Measurements from ENCODE around the gene CREB3L1. TPM values are rescaled to one million over a fixed set of nuclear protein-coding genes. Genes with fewer than 3 reads are reported as not detected.

Gene CREB3L1
- total RNA-seq, 1 donor: 33.3 TPM

- Histone ChIP-seq H3K27ac (ENCODE audit: low read depth, low read length) (peak overlapping the region; percentile 33), H2AFZ (ENCODE audit: low read length) (no peak overlapping the region), H3K27me3 (ENCODE audit: insufficient read depth, low read length) (no peaks in the 10 kb centered on the region), H3K4me1 (ENCODE audit: insufficient read depth, low read length) (peaks cover 22% of the 10 kb centered on the region), H4K20me1 (ENCODE audit: insufficient read depth, low read length) (peaks cover 25% of the 10 kb centered on the region), H3K4me2 (ENCODE audit: insufficient read depth, low read length) (no peak overlapping the region), H3K36me3 (ENCODE audit: insufficient read depth, low read length) (peaks cover 55% of the 10 kb centered on the region), H3K79me2 (ENCODE audit: insufficient read depth, low read length) (peaks cover 52% of the 10 kb centered on the region), H3K9me3 (ENCODE audit: low read depth, low read length) (no peaks in the 10 kb centered on the region), H3K4me3 (ENCODE audit: insufficient read depth, low read length) (no peak overlapping the region)
- no peak for TF ChIP-seq CTCF (IDR thresholded peaks at IDR 0.05; ENCODE audit: extremely low read depth, low read depth, low read length)
- DNase-seq (ENCODE audit: insufficient read length, low spot score, missing footprints): peak; percentile 84
These were observed 27.8 kb downstream of the CREB3L1 start for GRCh38 chr11:46305295-46305694.

GRCh38 chr11:46306296-46306853, 28.9 kb downstream of the CREB3L1 start:
- H3K4me3 ChIP-seq (ENCODE audit: insufficient read depth, low read length): no peak overlapping the region
- DNase-seq (ENCODE audit: insufficient read length, low spot score, missing footprints): peak; percentile 66
- peaks cover 50% of the 10 kb centered on the region for H3K79me2 ChIP-seq (ENCODE audit: insufficient read depth, low read length)
- no peak overlapping the region for H2AFZ ChIP-seq (ENCODE audit: low read length)
- no peaks in the 10 kb centered on the region for H3K27me3 ChIP-seq (ENCODE audit: insufficient read depth, low read length)
- H3K4me2 ChIP-seq (ENCODE audit: insufficient read depth, low read length): no peak overlapping the region
- no peaks in the 10 kb centered on the region for H3K9me3 ChIP-seq (ENCODE audit: low read depth, low read length)
- H4K20me1 ChIP-seq (ENCODE audit: insufficient read depth, low read length): peaks cover 31% of the 10 kb centered on the region
- peak overlapping the region; percentile 7 for H3K27ac ChIP-seq (ENCODE audit: low read depth, low read length)
- H3K36me3 ChIP-seq (ENCODE audit: insufficient read depth, low read length): peaks cover 61% of the 10 kb centered on the region
- no peak for TF ChIP-seq CTCF (IDR thresholded peaks at IDR 0.05; ENCODE audit: extremely low read depth, low read depth, low read length)
- peaks cover 21% of the 10 kb centered on the region for H3K4me1 ChIP-seq (ENCODE audit: insufficient read depth, low read length)

GRCh38 chr11:46307369-46307768, 29.9 kb downstream of the CREB3L1 start:
- Histone ChIP-seq H3K27me3 (ENCODE audit: insufficient read depth, low read length) (no peaks in the 10 kb centered on the region), H3K4me3 (ENCODE audit: insufficient read depth, low read length) (no peak overlapping the region), H2AFZ (ENCODE audit: low read length) (no peak overlapping the region), H3K79me2 (ENCODE audit: insufficient read depth, low read length) (peaks cover 50% of the 10 kb centered on the region), H3K4me1 (ENCODE audit: insufficient read depth, low read length) (peaks cover 21% of the 10 kb centered on the region), H3K36me3 (ENCODE audit: insufficient read depth, low read length) (peaks cover 67% of the 10 kb centered on the region), H3K27ac (ENCODE audit: low read depth, low read length) (no peak overlapping the region), H3K4me2 (ENCODE audit: insufficient read depth, low read length) (no peak overlapping the region), H4K20me1 (ENCODE audit: insufficient read depth, low read length) (peaks cover 31% of the 10 kb centered on the region), H3K9me3 (ENCODE audit: low read depth, low read length) (no peaks in the 10 kb centered on the region)
- no peak for DNase-seq (ENCODE audit: insufficient read length, low spot score, missing footprints)
- TF ChIP-seq CTCF (IDR thresholded peaks at IDR 0.05; ENCODE audit: extremely low read depth, low read depth, low read length): no peak

- Histone ChIP-seq H3K27ac (ENCODE audit: low read depth, low read length) (no peak overlapping the region), H3K4me2 (ENCODE audit: insufficient read depth, low read length) (no peak overlapping the region), H2AFZ (ENCODE audit: low read length) (no peak overlapping the region), H3K27me3 (ENCODE audit: insufficient read depth, low read length) (no peaks in the 10 kb centered on the region), H3K9me3 (ENCODE audit: low read depth, low read length) (no peaks in the 10 kb centered on the region), H3K79me2 (ENCODE audit: insufficient read depth, low read length) (peaks cover 49% of the 10 kb centered on the region), H3K4me1 (ENCODE audit: insufficient read depth, low read length) (peaks cover 21% of the 10 kb centered on the region), H4K20me1 (ENCODE audit: insufficient read depth, low read length) (peaks cover 31% of the 10 kb centered on the region), H3K4me3 (ENCODE audit: insufficient read depth, low read length) (no peak overlapping the region), H3K36me3 (ENCODE audit: insufficient read depth, low read length) (peaks cover 67% of the 10 kb centered on the region)
- no peak for TF ChIP-seq CTCF (IDR thresholded peaks at IDR 0.05; ENCODE audit: extremely low read depth, low read depth, low read length)
- DNase-seq (ENCODE audit: insufficient read length, low spot score, missing footprints): peak; percentile 29
These were observed 30.4 kb downstream of the CREB3L1 start for GRCh38 chr11:46307785-46308341.

All from osteoblast (primary cell).